ENCODE data around the gene ZNF18. TPM values are rescaled to one million over a fixed set of nuclear protein-coding genes. Genes with fewer than 3 reads are reported as not detected.
"Not testable (repeated sequence)": the region's sequence is repeated elsewhere in the genome, so short reads cannot be mapped to it uniquely, and the experiment has no call there.

Gene ZNF18
- polyA plus RNA-seq, 1 donor = 13.2 TPM

DNA sequence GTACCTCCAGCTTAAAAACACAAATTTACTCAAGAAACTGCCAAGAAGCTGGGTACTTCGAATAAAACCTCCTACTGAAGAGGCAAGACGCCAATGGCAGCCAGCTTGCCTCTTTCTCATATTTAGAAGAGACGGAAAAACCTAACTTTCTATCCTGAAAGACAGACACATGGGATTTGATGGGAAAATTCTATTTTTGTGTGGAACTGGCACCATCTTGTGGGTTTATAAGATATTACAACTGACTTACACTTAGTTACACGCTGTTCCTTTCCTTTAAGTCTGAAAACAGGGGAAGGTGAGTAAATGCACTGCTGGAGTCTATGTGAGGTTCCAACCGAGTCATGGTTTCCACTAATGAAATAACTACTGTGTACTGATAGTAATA is 10.3 kb downstream of the ZNF18 start:
- peak; percentile 32 for DNase-seq

DNA sequence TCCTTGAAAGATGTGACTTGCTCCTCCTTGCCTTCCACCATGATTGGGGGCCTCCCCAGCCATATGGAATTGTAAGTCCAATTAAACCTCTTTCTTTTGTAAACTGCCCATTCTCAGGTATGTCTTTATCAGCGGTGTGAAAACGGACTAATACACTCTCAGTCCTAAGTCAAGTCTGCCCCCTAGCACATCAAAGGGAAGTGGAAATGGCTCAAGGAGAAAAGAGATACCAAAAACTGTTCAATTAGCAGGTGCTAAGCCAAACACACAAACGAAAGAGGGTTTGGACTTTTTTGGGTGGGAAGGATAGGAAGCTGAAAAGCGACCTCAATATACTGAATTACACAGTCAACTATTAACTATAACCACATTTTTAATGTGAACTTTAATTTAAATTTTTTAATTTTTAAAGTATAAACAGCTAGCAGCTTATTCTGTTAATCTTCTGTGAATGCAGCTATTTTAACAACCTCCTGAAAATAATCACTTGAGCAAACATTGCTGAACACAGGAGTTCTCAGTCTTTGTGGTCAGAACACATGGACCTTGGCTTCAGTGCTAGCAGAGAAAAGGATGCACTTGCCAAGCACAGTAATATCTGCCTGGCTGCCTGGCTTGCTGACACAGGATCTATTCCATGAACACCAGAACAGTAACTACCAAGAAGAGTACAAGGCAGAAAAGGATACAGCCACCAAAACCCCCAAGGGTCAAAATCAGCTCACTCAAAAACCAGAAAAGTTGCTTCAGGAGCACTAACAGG is 10.9 kb downstream of the ZNF18 start:
- no peak for DNase-seq

DNA sequence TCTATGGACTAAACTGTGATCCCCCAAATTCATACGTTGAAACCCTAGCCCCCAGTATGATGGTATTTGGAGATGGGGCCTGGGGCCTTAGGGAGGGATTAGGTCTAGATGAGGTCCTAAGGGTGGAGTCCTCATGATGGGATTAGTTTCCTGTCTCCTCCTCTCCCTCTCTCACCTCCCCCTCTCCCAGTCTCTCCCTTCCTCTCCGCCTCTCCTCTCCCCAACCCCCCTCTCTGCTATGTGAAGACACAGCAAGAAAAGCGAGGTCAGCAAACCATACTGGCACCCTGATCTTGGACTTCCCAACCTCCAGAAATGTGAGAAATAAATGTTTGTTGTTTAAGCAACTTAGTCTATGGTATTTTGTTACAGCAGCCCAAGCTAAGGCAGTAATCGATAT is 15.4 kb downstream of the ZNF18 start:
- no peak for DNase-seq

DNA sequence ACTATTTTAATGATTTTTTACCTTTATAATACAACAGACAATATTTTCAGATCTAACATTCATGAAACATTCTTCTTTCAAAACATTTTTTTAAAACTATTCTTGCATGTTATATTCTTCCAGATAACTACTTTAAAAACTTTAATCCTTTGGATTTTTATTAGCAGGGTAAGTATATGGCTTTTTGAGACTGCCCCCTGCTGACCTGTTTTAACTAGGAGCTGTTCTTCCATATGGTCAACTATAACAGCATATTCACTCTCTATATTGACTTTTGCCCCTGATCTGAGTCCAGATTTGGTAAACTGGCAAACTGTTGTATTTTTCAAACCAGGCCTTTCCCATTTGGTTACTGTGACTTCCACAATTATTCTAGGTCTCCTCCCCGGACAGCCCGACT is 16.5 kb downstream of the ZNF18 start:
- DNase-seq = no peak

DNA sequence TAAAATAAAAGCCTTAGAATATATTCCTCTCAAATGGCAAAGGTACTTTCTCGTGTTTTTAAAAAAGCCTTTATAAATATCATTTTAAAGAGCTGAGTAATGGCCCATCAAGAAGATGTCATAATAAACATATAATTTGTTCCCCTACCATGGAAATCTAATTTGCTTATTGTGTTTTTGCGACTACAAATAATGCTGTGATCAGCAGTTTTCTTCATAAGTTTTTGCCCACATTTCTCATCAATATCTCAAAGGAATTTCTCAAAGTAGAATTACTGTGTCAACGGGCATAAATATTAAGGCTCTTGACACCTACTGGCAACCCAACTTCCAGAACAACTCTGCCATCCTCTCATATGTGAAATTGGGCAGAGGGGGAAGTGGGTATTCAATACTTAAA is 17.5 kb downstream of the ZNF18 start:
- no peak for DNase-seq

DNA sequence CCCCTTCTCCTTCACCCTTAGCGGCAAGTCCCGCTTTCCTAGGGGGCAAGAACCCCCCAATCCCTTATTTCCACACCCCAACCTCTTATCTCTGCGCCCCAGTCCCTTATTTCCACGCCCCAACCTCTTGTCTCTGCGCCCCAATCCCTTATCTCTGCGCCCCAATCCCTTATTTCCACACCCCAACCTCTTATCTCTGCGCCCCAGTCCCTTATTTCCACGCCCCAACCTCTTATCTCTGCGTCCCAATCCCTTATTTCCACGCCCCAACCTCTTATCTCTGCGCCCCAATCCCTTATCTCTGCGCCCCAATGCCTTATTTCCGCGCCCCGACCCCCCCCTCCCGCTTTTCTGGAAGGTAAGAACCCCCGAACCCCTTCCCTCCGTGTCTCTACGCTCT is 24.5 kb downstream of the ZNF18 start:
- not testable (repeated sequence) for DNase-seq

DNA sequence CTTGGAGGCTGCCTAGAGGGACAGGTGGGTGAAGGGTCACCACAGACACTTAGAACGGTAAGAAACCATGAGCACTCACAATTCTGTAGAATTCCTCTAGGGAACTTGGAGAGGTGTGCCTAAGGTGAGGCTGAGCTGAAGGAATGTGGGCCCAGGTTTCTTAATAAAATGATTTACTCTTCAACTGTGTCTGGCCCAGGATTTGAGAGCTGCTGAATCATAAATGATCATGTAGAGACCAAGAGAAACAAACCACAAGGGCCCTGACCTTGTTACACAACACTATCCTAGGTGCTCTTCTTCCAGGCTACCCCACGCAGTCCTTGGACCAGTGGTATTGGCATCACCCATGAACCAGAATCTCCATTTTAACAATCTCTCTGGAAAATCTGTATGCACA is 27.7 kb downstream of the ZNF18 start:
- DNase-seq = no peak

DNA sequence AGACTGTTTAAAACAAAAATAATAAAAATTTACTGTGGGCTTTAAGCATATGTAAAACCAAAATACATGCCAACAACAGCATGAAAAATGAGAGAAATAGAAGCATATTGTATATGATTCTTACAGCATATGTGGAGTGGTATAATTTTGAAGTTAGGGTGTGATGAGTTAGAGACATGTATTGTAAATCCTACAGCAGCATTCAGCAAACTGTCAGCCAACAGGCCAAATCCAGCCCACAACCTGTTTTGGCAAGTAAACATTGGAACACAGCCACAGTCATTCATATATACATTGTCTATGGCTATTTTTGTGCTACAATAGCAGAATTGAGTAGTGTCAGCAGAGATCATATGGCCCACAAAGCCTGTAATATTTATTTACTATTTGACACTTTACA is 42.3 kb downstream of the ZNF18 start:
- no peak for DNase-seq

DNA sequence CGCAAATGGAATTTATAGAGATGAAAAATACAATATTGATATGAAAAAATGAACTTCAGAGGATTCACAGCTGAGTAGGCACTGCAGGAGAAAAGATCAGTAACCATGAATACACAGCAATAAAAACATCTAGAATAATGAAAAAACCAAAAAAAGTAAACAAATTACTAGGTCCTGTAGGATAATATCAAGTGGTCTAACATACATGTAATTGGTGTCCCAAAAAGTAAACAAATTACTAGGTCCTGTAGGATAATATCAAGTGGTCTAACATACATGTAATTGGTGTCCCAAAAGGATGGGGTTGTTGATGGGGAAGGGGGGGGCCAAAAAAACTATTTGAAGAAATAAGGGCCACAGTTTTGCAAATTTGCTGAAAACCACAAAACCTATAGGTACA is 43.4 kb downstream of the ZNF18 start:
- no peak for DNase-seq

DNA sequence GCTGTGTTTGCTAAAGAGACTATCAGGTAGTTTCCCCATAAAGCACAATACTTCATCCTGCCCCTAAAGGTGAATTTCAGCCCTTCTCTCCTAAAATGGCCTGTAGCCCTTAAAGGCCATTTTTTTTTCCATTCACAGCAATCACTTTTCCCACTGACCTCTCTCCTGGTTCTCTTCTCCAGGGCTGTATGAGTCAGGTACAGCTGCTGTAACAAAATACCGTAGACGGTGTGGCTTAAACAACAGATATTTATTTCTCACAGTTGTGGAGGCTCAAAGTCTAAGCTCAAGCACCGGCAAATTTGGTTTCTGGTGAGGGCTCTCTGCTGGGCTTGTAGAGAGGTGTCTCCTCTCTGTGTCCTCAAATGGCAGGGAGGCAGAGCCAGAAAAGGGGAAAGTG is 44.7 kb downstream of the ZNF18 start:
- DNase-seq = no peak

DNA sequence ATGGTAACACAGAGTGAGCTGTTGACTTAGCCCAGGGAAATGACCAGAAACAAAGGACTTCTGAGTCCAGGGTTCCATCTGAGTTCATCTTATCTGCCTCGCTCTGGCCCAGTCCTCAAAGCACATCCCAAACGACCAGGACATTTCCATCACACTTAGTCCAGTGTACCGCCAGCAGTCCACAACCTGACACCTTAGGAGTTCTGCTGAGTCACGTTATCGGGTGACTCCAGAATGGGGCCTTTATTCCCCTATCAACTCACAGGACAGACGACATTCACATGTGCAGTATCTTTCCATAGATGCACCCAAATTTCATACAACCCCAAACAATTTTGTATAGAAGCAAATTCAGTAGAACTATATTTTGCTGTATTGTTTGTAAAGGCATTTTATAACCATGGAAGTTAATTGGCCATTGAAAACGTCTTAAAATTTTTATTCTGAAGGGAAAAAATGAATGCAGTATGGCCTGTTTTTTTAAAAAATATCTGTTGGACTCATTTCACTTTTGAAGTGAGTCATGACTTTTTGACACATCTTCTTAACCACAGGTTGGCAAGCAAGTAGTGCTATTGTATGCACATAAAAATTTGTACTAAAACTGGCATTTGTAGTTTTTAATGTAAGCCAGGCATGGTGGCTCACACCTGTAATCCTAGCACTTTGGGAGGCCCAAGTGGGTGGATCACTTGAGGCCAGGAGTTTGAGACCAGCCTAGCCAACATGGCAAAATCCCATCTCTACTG is 46.3 kb downstream of the ZNF18 start:
- DNase-seq = no peak

DNA sequence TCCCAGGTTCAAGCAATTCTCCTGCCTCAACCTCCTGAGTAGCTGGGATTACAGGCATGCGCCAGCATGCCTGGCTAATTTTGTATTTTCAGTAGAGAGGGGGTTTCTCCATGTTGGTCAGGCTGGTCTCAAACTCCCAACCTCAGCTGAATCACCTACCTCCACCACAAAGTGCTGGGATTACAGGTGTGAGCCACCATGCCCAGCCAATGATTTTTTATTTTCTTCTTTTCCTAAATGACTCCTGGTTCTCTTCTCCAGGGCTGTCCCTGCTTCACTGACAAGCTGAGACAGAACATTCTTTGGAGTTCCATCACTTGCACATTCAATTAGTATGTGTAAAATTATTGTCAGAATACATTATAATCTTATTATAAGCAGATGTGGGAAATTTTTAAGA is 47.7 kb downstream of the ZNF18 start:
- not testable (repeated sequence) for DNase-seq

DNA sequence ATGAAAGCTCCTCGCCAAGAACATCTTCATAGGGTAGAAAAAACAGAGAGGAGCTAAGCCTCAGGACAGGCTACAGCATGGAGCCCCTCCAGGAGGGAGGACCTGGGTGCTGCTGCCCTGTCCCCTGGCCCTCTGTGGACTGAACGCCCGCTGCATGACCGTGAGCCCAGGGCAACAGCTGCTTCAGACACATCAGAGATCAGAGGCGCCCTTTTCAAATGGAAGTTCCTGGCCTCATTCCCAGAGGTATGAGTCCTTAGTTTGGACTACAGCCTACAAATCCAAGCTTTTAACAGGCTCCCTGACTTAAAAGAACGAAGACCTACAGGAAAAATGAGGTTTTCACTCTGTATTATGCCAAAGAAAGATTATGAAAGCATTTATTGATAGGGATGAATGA is 48.5 kb downstream of the ZNF18 start:
- no peak for DNase-seq

DNA sequence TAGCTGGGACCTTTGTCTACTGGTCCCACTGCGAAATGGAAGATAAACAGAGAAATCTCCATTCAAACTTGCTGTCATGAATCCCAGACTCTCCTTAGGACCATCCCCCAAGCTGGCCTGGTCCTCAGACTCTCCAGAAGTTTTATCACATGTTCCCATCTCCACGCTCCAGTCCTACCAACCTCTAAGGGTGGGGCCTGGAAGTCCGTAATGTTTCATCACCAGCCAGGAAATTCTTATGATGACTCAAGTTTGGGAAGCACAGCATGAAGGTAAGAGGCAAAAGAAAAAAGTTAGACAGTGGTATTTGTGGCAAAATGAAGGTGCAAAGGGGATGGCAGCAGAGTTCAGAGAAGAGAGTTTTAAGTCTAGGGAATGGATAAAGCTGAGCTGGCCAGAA is 52.7 kb downstream of the ZNF18 start:
- DNase-seq = no peak

DNA sequence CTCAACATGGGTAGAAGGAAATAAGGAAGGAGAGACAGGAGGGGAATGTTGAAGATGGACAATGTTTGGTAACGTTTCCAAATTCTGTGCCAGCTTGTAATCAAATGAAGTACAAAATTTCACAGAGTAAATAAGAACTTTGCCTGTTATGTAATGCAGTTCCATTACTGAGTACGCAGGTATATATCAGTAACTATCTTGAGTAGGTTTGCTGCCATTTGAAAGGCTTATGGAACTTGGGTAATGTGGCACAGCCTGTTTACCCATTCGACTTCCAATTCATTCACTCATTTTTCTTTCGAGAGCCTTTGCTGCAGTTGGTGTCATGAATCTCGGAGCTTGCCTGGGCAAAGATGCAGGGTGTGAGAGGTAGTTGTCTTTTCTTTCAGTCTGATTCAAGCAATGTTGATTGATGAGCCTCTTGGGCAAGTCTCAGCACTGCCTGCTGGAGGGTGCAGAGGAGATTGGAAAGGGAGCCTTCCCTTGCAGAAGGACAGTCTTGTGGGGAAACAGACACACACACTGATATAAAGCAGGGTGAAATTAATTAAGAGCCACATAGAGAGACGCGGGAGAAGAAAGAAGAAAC is 53.4 kb downstream of the ZNF18 start:
- DNase-seq = no peak

DNA sequence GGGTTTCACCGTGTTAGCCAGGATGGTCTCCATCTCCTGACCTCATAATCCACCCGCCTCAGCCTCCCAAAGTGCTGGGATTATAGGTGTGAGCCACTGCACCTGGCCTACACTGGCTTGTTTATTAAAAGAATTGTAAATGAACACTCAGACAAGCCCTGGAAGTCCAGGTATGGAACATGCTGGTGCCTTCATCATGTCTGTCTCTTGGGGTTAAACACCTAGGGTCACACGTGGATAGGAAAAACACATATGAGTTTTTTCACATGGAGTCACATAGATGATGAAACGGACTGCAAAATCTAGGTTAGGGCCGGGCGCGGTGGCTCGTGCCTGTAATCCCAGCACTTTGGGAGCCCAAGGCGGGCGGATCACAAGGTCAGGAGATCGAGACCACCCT is 54.2 kb downstream of the ZNF18 start:
- not testable (repeated sequence) for DNase-seq

DNA sequence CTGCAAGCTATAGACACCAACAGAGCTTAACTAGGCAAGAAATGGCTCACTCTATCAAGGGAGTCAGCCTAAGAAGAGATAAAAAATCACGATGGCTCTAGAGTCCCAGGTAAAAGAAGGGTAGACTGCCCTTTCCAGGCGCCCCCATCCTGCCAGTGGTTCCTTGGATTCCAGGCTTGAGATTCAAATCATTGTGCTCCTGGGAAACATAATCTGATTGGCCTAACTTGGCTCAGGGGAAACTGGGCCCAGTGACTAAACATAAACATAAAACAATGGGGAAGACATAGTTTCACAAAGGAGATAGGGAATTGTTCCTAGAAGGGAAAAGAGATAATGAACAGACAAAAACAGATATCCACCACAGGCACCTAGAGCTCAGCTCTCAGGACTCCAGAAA is 56.4 kb downstream of the ZNF18 start:
- DNase-seq = no peak

DNA sequence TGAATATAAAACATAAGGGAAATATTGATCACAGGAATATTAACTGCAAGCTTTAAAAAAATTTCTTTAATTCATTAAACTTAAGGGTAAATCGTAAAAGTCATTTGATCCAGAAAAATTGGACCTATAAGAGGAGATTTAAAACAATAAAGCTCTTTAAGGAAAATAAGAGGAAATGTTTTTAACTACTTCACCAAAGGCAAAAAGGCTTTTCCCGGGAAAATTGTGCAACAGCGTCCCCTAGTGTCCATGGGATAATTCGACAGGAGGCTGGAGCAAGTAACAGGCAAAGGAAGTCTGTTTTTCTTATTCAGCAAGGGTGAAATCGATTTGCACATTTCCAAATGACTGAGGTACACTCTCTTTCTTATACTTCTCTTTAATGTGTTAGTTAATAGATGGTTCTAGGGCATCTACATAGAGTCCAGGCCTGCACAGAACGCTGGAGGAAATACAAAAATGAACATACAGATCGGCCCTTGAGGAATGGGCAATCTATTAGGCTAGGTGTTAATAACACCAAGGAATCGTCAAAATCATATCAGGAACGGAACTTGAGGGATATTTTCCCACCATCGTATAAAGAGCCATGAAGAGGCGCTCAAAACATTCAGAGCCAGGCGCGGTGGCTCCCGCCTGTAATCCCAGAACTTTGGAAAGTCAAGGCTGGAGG is 61.4 kb downstream of the ZNF18 start:
- DNase-seq = peak; percentile 74

DNA sequence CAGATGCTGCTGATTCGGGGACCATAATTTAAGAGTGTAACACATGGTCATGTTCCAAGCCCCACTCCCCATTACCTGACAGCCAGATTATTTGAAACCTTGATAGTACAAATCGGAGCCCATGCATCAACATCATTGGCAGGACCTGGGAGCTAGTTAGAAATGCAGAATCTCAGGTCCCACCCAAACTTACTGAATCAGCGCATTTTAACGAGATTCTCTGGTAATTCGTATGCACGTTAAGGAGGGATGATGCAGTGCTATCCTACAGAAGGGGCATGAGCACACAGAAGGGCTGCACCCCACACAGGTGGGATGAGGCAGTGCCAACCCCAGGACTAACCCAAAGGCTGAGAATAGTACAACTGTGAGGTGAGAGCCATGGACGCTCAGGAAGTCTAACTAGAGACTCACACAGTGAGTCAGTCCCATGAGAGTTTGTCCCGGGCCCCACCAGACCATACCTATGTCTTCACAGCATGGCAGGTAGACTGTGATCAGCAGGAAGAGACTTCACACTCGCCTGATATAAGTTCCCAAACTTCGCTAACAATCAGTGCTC is 64.9 kb downstream of the ZNF18 start:
- no peak for DNase-seq

DNA sequence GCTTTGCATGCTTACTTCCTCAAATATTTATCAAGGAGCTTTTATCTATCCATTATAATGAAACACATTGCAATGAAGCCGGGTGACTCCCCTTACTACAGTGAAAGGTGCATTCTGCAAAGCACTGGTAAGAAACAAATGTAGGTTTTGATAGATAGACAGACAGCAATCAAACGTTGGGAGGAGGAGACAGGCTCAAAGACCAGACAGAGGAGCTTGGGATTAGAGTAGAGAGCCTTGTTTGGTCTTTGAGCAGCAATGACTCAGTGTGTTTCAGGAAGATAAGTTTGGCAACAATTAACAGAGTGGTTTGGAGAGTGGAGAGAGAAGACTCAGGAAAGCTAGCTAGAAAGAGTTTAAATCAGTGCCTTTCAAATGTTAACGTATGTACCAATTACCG is 68.8 kb downstream of the ZNF18 start:
- DNase-seq = no peak

Data from left kidney (tissue), 2 donors.